ENCODE data around the gene MGAT2.

- TF ChIP-seq, protein P1, sequence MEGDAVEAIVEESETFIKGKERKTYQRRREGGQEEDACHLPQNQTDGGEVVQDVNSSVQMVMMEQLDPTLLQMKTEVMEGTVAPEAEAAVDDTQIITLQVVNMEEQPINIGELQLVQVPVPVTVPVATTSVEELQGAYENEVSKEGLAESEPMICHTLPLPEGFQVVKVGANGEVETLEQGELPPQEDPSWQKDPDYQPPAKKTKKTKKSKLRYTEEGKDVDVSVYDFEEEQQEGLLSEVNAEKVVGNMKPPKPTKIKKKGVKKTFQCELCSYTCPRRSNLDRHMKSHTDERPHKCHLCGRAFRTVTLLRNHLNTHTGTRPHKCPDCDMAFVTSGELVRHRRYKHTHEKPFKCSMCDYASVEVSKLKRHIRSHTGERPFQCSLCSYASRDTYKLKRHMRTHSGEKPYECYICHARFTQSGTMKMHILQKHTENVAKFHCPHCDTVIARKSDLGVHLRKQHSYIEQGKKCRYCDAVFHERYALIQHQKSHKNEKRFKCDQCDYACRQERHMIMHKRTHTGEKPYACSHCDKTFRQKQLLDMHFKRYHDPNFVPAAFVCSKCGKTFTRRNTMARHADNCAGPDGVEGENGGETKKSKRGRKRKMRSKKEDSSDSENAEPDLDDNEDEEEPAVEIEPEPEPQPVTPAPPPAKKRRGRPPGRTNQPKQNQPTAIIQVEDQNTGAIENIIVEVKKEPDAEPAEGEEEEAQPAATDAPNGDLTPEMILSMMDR (IDR thresholded peaks at IDR 0.05; ENCODE audit: insufficient read depth, low read length): no peak
- no peak for TF ChIP-seq POLR2AphosphoS5 (IDR thresholded peaks at IDR 0.05; ENCODE audit: low read depth)
- TF ChIP-seq, protein P2, sequence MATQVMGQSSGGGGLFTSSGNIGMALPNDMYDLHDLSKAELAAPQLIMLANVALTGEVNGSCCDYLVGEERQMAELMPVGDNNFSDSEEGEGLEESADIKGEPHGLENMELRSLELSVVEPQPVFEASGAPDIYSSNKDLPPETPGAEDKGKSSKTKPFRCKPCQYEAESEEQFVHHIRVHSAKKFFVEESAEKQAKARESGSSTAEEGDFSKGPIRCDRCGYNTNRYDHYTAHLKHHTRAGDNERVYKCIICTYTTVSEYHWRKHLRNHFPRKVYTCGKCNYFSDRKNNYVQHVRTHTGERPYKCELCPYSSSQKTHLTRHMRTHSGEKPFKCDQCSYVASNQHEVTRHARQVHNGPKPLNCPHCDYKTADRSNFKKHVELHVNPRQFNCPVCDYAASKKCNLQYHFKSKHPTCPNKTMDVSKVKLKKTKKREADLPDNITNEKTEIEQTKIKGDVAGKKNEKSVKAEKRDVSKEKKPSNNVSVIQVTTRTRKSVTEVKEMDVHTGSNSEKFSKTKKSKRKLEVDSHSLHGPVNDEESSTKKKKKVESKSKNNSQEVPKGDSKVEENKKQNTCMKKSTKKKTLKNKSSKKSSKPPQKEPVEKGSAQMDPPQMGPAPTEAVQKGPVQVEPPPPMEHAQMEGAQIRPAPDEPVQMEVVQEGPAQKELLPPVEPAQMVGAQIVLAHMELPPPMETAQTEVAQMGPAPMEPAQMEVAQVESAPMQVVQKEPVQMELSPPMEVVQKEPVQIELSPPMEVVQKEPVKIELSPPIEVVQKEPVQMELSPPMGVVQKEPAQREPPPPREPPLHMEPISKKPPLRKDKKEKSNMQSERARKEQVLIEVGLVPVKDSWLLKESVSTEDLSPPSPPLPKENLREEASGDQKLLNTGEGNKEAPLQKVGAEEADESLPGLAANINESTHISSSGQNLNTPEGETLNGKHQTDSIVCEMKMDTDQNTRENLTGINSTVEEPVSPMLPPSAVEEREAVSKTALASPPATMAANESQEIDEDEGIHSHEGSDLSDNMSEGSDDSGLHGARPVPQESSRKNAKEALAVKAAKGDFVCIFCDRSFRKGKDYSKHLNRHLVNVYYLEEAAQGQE (IDR thresholded peaks at IDR 0.05; ENCODE audit: insufficient replicate concordance, low read depth): no peak
Measured at GRCh38 chr14:49614196-49614595, 6.4 kb upstream of the MGAT2 start.
